Stomach smooth muscle (tissue), 2 donors: ENCODE data around the gene PHF19.
A peak's percentile ranks its signal among the peaks of the same experiment; 100 is the strongest.

ENCODE experiments used
- H3K27ac ChIP-seq: one replicate; pipeline ENCODE4 v1.7.0; 2013; ENCODE audit warnings: mild to moderate bottlenecking, low read length, inconsistent platforms
- H3K27me3 ChIP-seq, 2 donors: one replicate each; pipeline ENCODE4 v1.7.0; 2013; ENCODE audit warnings: low read length in 2 of 2; ENCODE audit not compliant: insufficient read depth in 2 of 2, control insufficient read depth in 1 of 2
- H3K36me3 ChIP-seq, 2 donors: one replicate each; pipeline ENCODE4 v1.7.0; 2013; ENCODE audit warnings: low read length in 2 of 2; ENCODE audit not compliant: control insufficient read depth in 2 of 2, insufficient read depth in 2 of 2
- H3K4me1 ChIP-seq: one replicate; pipeline ENCODE4 v1.7.0; 2013; ENCODE audit warnings: low read length; ENCODE audit not compliant: control insufficient read depth, insufficient read depth
- H3K4me3 ChIP-seq, 2 donors: one replicate each; pipeline ENCODE4 v1.7.0; 2013; ENCODE audit warnings: low read length in 2 of 2
- H3K9ac ChIP-seq, 2 donors: one replicate each; pipeline ENCODE4 v1.7.0; 2013; ENCODE audit warnings: low read length in 2 of 2, mild to moderate bottlenecking in 1 of 2
- H3K9me3 ChIP-seq, 2 donors: one replicate each; pipeline ENCODE4 v1.7.0; 2013; ENCODE audit warnings: low read length in 2 of 2; ENCODE audit not compliant: control insufficient read depth in 2 of 2
- donor health status: healthy.
- donor health status: Pancreatic carcinoma.

The PHF19 gene

GRCh38 chr9:120890320-120891244 lies 13.6 kb upstream of the PHF19 start:
- no peaks in the 10 kb centered on the region for H3K9me3 ChIP-seq
- H3K27ac ChIP-seq, result peak overlapping the region; percentile 67
- H3K4me3 ChIP-seq, result no peak overlapping the region
- H3K36me3 ChIP-seq, result no peaks in the 10 kb centered on the region
- no peaks in the 10 kb centered on the region for H3K27me3 ChIP-seq
- no peak overlapping the region for H3K9ac ChIP-seq
- H3K4me1 ChIP-seq, result peaks cover 20% of the 10 kb centered on the region

GRCh38 chr9:120889606-120890271 lies 12.8 kb upstream of the PHF19 start:
- no peak overlapping the region for H3K27ac ChIP-seq
- H3K4me3 ChIP-seq, result no peak overlapping the region
- H3K9me3 ChIP-seq, result no peaks in the 10 kb centered on the region
- no peaks in the 10 kb centered on the region for H3K36me3 ChIP-seq
- H3K27me3 ChIP-seq, result no peaks in the 10 kb centered on the region
- H3K9ac ChIP-seq, result no peak overlapping the region
- H3K4me1 ChIP-seq, result peaks cover 17% of the 10 kb centered on the region

GRCh38 chr9:120888626-120889025 lies 11.6 kb upstream of the PHF19 start:
- Histone ChIP-seq H3K27ac (no peak overlapping the region), H3K36me3 (no peaks in the 10 kb centered on the region), H3K9ac (no peak overlapping the region), H3K4me3 (no peak overlapping the region), H3K9me3 (no peaks in the 10 kb centered on the region), H3K27me3 (no peaks in the 10 kb centered on the region), H3K4me1 (peaks cover 9% of the 10 kb centered on the region)

- Histone ChIP-seq H3K27me3 (no peaks in the 10 kb centered on the region), H3K27ac (no peak overlapping the region), H3K9me3 (no peaks in the 10 kb centered on the region), H3K4me1 (peaks cover 9% of the 10 kb centered on the region), H3K9ac (peak overlapping the region in 1 of 2 donors; percentile 13), H3K4me3 (no peak overlapping the region), H3K36me3 (no peaks in the 10 kb centered on the region)
These were observed 9.5 kb upstream of the PHF19 start for GRCh38 chr9:120886490-120886967.

- H3K4me1 ChIP-seq, result peaks cover 6% of the 10 kb centered on the region
- no peak overlapping the region for H3K4me3 ChIP-seq
- no peak overlapping the region for H3K27ac ChIP-seq
- no peaks in the 10 kb centered on the region for H3K27me3 ChIP-seq
- no peak overlapping the region for H3K9ac ChIP-seq
- no peaks in the 10 kb centered on the region for H3K36me3 ChIP-seq
- H3K9me3 ChIP-seq, result no peaks in the 10 kb centered on the region
These were observed 9.0 kb upstream of the PHF19 start for GRCh38 chr9:120885958-120886357.

- Histone ChIP-seq H3K9me3 (no peaks in the 10 kb centered on the region), H3K27me3 (no peaks in the 10 kb centered on the region), H3K9ac (no peak overlapping the region), H3K4me1 (peaks cover 3% of the 10 kb centered on the region), H3K4me3 (no peak overlapping the region), H3K36me3 (no peaks in the 10 kb centered on the region), H3K27ac (no peak overlapping the region)
These were observed 8.5 kb upstream of the PHF19 start for GRCh38 chr9:120885457-120885856.

GRCh38 chr9:120883608-120883996 lies 6.6 kb upstream of the PHF19 start:
- no peak overlapping the region for H3K9ac ChIP-seq
- no peaks in the 10 kb centered on the region for H3K27me3 ChIP-seq

GRCh38 chr9:120882935-120883607 lies 6.1 kb upstream of the PHF19 start:
- no peaks in the 10 kb centered on the region for H3K36me3 ChIP-seq
- H3K4me3 ChIP-seq, result no peak overlapping the region
- H3K9me3 ChIP-seq, result no peaks in the 10 kb centered on the region
- H3K27ac ChIP-seq, result no peak overlapping the region
- peaks cover 2% of the 10 kb centered on the region for H3K4me1 ChIP-seq
- H3K27me3 ChIP-seq, result no peaks in the 10 kb centered on the region
- no peak overlapping the region for H3K9ac ChIP-seq

More at GRCh38 chr9:120883608-120883996, 6.6 kb upstream of the PHF19 start:
- H3K36me3 ChIP-seq, result no peaks in the 10 kb centered on the region
- no peaks in the 10 kb centered on the region for H3K9me3 ChIP-seq
- H3K4me1 ChIP-seq, result no peaks in the 10 kb centered on the region
- no peak overlapping the region for H3K27ac ChIP-seq
- H3K4me3 ChIP-seq, result no peak overlapping the region

GRCh38 chr9:120879446-120879845 lies 2.5 kb upstream of the PHF19 start:
- no peaks in the 10 kb centered on the region for H3K27me3 ChIP-seq
- H3K9me3 ChIP-seq, result no peaks in the 10 kb centered on the region
- peaks cover 18% of the 10 kb centered on the region for H3K4me1 ChIP-seq
- H3K9ac ChIP-seq, result no peak overlapping the region
- H3K27ac ChIP-seq, result no peak overlapping the region
- no peaks in the 10 kb centered on the region for H3K36me3 ChIP-seq
- no peak overlapping the region for H3K4me3 ChIP-seq

- H3K4me3 ChIP-seq, result peak overlapping the region; percentile 91 to 94
- H3K27me3 ChIP-seq, result no peaks in the 10 kb centered on the region
- H3K9ac ChIP-seq, result peak overlapping the region; percentile 13 to 80
- H3K36me3 ChIP-seq, result peaks cover 2 to 8% of the 10 kb centered on the region in 2 donors
- no peaks in the 10 kb centered on the region for H3K9me3 ChIP-seq
- H3K4me1 ChIP-seq, result peaks cover 18% of the 10 kb centered on the region
- peak overlapping the region; percentile 93 for H3K27ac ChIP-seq
These were observed 1.5 kb upstream of the PHF19 start for GRCh38 chr9:120878188-120879130.
